Liver (tissue), 9 donors: ENCODE results near the gene LINGO3. TPM values are rescaled to one million over a fixed set of nuclear protein-coding genes. Genes with fewer than 3 reads are reported as not detected.

Experiments
- DNase-seq: peaks from one replicate; pipeline ENCODE4 v3.0.0-alpha.2; 2017; ENCODE audit warnings: low spot score
- H3K27ac ChIP-seq, 2 donors: one replicate each; pipeline ENCODE4 v1.7.0; 2013; ENCODE audit warnings: inconsistent platforms in 2 of 2, low read length in 2 of 2, control low read depth in 1 of 2, low read depth in 1 of 2, mild to moderate bottlenecking in 1 of 2
- H3K27me3 ChIP-seq, 4 donors: one replicate each; pipeline versions ENCODE4 v1.6.1 to v1.7.0; 2013; ENCODE audit warnings: low read length in 3 of 4, inconsistent platforms in 1 of 4, mild to moderate bottlenecking in 1 of 4, moderate library complexity in 1 of 4; ENCODE audit not compliant: control insufficient read depth in 4 of 4, insufficient read depth in 4 of 4
- H3K36me3 ChIP-seq, 4 donors: one replicate each; pipeline versions ENCODE4 v1.6.1 to v1.7.0; 2013; ENCODE audit warnings: low read length in 3 of 4, mild to moderate bottlenecking in 3 of 4, low read depth in 1 of 4, moderate library complexity in 1 of 4; ENCODE audit not compliant: control insufficient read depth in 4 of 4, insufficient read depth in 3 of 4
- H3K4me1 ChIP-seq, 4 donors: one replicate each; pipeline versions ENCODE4 v1.6.1 to v1.7.0; 2013; ENCODE audit warnings: low read length in 3 of 4, mild to moderate bottlenecking in 3 of 4, moderate library complexity in 1 of 4; ENCODE audit not compliant: control insufficient read depth in 4 of 4, insufficient read depth in 4 of 4
- H3K4me3 ChIP-seq, 3 donors: one replicate each; pipeline versions ENCODE4 v1.6.1 to v1.7.0; 2013; ENCODE audit warnings: low read length in 3 of 3, control low read depth in 1 of 3, low read depth in 1 of 3, mild to moderate bottlenecking in 1 of 3
- H3K9ac ChIP-seq, 2 donors: one replicate each; pipeline ENCODE4 v1.7.0; 2013; ENCODE audit warnings: low read length in 2 of 2, mild to moderate bottlenecking in 2 of 2, moderate library complexity in 2 of 2, control low read depth in 1 of 2, low read depth in 1 of 2
- H3K9me3 ChIP-seq, 4 donors: one replicate each; pipeline versions ENCODE4 v1.6.1 to v1.7.0; 2013; ENCODE audit warnings: low read length in 3 of 4; ENCODE audit not compliant: control insufficient read depth in 4 of 4
- EGR1 ChIP-seq, 2 donors: IDR thresholded peaks; 2 replicates each; pipeline ENCODE4 v1.6.1; 2016 to 2018; ENCODE audit warnings: antibody characterized with exemption in 2 of 2, low read depth in 2 of 2
- FOXA1 ChIP-seq: IDR thresholded peaks from 2 replicates; pipeline ENCODE4 v1.6.1; 2016; ENCODE audit warnings: antibody characterized with exemption
- FOXA2 ChIP-seq: IDR thresholded peaks from 2 replicates; pipeline ENCODE4 v1.6.1; 2016; ENCODE audit warnings: antibody characterized with exemption
- GABPA ChIP-seq, 2 donors: IDR thresholded peaks in 1 of 2; conservative IDR thresholded peaks in 1 of 2; 2 replicates each; pipeline ENCODE4 v1.6.1; 2016; ENCODE audit warnings: antibody characterized with exemption in 2 of 2, mild to moderate bottlenecking in 1 of 2, moderate library complexity in 1 of 2
- HNF4G ChIP-seq: IDR thresholded peaks from 2 replicates; pipeline ENCODE4 v1.6.1; 2016; ENCODE audit warnings: antibody characterized with exemption
- JUND ChIP-seq, 2 donors: IDR thresholded peaks; 2 replicates each; pipeline ENCODE4 v1.6.1; 2016; ENCODE audit warnings: antibody characterized with exemption in 2 of 2
- NR2F2 ChIP-seq: IDR thresholded peaks from 2 replicates; pipeline ENCODE4 v1.6.1; 2016; ENCODE audit warnings: antibody characterized with exemption
- RAD21 ChIP-seq, 2 donors: IDR thresholded peaks; 2 replicates each; pipeline ENCODE4 v1.6.1; 2016; ENCODE audit warnings: antibody characterized with exemption in 2 of 2, mild to moderate bottlenecking in 2 of 2
- RXRA ChIP-seq, 2 donors: IDR thresholded peaks; 2 replicates each; pipeline ENCODE4 v1.6.1; 2017 to 2018; ENCODE audit warnings: antibody characterized with exemption in 2 of 2, mild to moderate bottlenecking in 1 of 2
- TAF1 ChIP-seq: conservative IDR thresholded peaks from 2 replicates; pipeline ENCODE4 v1.6.1; 2016; ENCODE audit warnings: antibody characterized with exemption, mild to moderate bottlenecking
- YY1 ChIP-seq: IDR thresholded peaks from 2 replicates; pipeline ENCODE4 v1.6.1; 2016; ENCODE audit warnings: antibody characterized with exemption, mild to moderate bottlenecking
- WGBS: extraction: QIAGEN DNeasy Blood & Tissue Kit; methylation state at CpG from one replicate; pipeline ENCODE4 v1.1.7; 2013; 5-methylcytosine and 5-hydroxymethylcytosine counted together
- polyA plus RNA-seq, 2 donors: library from polyadenylated mRNA; stranded (reverse) in 1 of 2; unstranded in 1 of 2; fragments of 200-250 nt in 1 of 2; fragments of >200 nt in 1 of 2; fragmentation: Nextera tagmentation in 1 of 2; extraction: Ambion mirVana in 1 of 2; gene quantifications; one replicate each; pipeline versions ENCODE4 v1.2.1 to v1.2.3, GENCODE V29; 2013 to 2015
- total RNA-seq, 2 donors: library from RNA; depleted of rRNA; stranded (reverse); fragments of >200 nt; gene quantifications; one replicate each; pipeline ENCODE4 v1.2.3, GENCODE V29; 2014
- TF ChIP-seq, protein P1 (sequence below): IDR thresholded peaks from 2 replicates; pipeline ENCODE4 v1.6.1; 2016; ENCODE audit warnings: antibody characterized with exemption
- TF ChIP-seq, protein P2 (sequence below): fragments of 150-350 bp; IDR thresholded peaks from 2 replicates; pipeline ENCODE4 v1.5.1; 2017; ENCODE audit warnings: improper control_type of control experiment, low read depth, low read length; ENCODE audit not compliant: missing input control
- TF ChIP-seq, protein P3 (sequence below): IDR thresholded peaks from 2 replicates; pipeline ENCODE4 v1.6.1; 2016; ENCODE audit warnings: antibody characterized with exemption, mild to moderate bottlenecking
- TF ChIP-seq, protein P4 (sequence below): IDR thresholded peaks from 2 replicates; pipeline ENCODE4 v1.6.1; 2016; ENCODE audit warnings: antibody characterized with exemption
- donor health status: healthy.
- donor health status: healthy.
- donor health status: healthy.
- donor health status: healthy.
- donor health status: healthy.

LINGO3 gene
- total and polyA plus RNA-seq, 4 donors: 0.02 to 0.08 (median 0.07) TPM

DNA sequence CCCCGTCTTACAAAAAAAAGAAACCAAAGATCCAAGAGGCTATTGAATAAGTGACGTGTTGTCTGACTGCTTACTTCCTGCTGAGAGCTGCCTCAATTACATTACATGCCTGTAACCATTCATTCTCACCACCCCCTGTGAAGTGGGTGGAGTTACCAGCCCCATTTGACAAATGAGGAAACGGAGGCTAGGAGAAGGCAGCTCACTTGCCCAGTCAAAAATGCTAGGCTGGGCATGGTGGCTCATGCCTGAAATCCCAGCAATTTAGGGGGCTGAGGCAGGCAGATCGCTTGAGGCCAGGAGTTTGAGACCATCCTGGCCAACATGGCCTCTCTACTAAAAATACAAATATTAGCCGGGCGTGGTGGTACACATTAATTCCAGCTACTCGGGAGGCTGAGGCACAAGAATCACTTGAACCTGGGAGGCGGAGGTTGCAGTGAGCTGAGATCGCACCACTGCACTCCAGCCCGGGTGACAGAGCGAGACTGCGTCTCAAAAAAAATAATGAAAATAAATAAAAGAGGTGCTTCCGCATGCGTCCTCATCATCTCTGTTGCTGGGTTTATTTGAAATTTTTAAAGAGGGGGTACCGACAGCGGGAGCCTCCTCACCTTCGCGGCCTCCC is 19.9 kb upstream of the LINGO3 start:
- peak overlapping the region; percentile 11 to 62 for H3K27ac ChIP-seq
- H3K27me3 ChIP-seq: no peaks in the 10 kb centered on the region
- H3K4me1 ChIP-seq: peaks cover 13 to 40% (median 33%) of the 10 kb centered on the region in 4 donors
- H3K4me3 ChIP-seq: peak overlapping the region; percentile 86 to 96 (median 90)
- whole genome bisulfite sequencing: 5% methylated on average over 18 of the region's 18 CpGs
- H3K9me3 ChIP-seq: no peaks in the 10 kb centered on the region
- DNase-seq: no peak
- TF ChIP-seq FOXA1 (no peak), GABPA (IDR thresholded peaks at IDR 0.05 in 1 of 2, conservative IDR thresholded peaks at IDR 0.05 in 1 of 2) (no peak), HNF4G (no peak), NR2F2 (no peak), EGR1 (IDR thresholded peaks at IDR 0.05; ENCODE audit: low read depth in 2 of 2) (no peak), TAF1 (no peak), FOXA2 (no peak), YY1 (no peak), RXRA (IDR thresholded peaks at IDR 0.05) (no peak), RAD21 (IDR thresholded peaks at IDR 0.05) (no peak), JUND (IDR thresholded peaks at IDR 0.05) (no peak)
- TF ChIP-seq, protein P1, sequence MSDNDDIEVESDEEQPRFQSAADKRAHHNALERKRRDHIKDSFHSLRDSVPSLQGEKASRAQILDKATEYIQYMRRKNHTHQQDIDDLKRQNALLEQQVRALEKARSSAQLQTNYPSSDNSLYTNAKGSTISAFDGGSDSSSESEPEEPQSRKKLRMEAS: no peak
- TF ChIP-seq, protein P2, sequence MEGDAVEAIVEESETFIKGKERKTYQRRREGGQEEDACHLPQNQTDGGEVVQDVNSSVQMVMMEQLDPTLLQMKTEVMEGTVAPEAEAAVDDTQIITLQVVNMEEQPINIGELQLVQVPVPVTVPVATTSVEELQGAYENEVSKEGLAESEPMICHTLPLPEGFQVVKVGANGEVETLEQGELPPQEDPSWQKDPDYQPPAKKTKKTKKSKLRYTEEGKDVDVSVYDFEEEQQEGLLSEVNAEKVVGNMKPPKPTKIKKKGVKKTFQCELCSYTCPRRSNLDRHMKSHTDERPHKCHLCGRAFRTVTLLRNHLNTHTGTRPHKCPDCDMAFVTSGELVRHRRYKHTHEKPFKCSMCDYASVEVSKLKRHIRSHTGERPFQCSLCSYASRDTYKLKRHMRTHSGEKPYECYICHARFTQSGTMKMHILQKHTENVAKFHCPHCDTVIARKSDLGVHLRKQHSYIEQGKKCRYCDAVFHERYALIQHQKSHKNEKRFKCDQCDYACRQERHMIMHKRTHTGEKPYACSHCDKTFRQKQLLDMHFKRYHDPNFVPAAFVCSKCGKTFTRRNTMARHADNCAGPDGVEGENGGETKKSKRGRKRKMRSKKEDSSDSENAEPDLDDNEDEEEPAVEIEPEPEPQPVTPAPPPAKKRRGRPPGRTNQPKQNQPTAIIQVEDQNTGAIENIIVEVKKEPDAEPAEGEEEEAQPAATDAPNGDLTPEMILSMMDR: no peak
- TF ChIP-seq, protein P3, sequence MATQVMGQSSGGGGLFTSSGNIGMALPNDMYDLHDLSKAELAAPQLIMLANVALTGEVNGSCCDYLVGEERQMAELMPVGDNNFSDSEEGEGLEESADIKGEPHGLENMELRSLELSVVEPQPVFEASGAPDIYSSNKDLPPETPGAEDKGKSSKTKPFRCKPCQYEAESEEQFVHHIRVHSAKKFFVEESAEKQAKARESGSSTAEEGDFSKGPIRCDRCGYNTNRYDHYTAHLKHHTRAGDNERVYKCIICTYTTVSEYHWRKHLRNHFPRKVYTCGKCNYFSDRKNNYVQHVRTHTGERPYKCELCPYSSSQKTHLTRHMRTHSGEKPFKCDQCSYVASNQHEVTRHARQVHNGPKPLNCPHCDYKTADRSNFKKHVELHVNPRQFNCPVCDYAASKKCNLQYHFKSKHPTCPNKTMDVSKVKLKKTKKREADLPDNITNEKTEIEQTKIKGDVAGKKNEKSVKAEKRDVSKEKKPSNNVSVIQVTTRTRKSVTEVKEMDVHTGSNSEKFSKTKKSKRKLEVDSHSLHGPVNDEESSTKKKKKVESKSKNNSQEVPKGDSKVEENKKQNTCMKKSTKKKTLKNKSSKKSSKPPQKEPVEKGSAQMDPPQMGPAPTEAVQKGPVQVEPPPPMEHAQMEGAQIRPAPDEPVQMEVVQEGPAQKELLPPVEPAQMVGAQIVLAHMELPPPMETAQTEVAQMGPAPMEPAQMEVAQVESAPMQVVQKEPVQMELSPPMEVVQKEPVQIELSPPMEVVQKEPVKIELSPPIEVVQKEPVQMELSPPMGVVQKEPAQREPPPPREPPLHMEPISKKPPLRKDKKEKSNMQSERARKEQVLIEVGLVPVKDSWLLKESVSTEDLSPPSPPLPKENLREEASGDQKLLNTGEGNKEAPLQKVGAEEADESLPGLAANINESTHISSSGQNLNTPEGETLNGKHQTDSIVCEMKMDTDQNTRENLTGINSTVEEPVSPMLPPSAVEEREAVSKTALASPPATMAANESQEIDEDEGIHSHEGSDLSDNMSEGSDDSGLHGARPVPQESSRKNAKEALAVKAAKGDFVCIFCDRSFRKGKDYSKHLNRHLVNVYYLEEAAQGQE: no peak
- TF ChIP-seq, protein P4, sequence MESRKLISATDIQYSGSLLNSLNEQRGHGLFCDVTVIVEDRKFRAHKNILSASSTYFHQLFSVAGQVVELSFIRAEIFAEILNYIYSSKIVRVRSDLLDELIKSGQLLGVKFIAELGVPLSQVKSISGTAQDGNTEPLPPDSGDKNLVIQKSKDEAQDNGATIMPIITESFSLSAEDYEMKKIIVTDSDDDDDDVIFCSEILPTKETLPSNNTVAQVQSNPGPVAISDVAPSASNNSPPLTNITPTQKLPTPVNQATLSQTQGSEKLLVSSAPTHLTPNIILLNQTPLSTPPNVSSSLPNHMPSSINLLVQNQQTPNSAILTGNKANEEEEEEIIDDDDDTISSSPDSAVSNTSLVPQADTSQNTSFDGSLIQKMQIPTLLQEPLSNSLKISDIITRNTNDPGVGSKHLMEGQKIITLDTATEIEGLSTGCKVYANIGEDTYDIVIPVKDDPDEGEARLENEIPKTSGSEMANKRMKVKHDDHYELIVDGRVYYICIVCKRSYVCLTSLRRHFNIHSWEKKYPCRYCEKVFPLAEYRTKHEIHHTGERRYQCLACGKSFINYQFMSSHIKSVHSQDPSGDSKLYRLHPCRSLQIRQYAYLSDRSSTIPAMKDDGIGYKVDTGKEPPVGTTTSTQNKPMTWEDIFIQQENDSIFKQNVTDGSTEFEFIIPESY: no peak
- peaks cover 0 to 12% (median 1%) of the 10 kb centered on the region in 4 donors for H3K36me3 ChIP-seq
- H3K9ac ChIP-seq: peak overlapping the region; percentile 51 to 84
